ENCODE measurements around the gene APOM. TPM values are rescaled to one million over a fixed set of nuclear protein-coding genes. Genes with fewer than 3 reads are reported as not detected.

Gene APOM
- polyA plus RNA-seq, 3 donors: 4.2 to 8.3 (median 4.8) TPM

DNA sequence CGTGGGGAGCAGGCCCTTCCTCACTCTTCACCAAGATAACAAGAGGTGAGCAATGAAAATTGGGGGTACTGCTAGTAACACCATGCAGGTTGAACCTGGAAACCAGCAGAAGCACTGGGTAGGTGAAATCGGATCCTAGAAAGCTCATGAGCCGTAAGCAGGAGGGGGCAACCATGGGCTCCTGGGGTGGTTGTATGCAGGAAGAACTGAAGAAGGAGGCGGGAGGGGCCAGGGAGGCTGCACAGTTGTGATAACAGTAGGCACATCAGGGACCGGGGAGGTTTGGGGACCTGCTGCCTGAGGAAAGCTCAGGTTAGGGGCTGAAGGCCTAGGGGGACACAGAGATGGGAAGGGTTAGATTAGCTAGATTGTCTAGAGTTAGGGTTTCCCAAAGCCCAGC, 30.8 kb downstream of the APOM start:
- no peak for DNase-seq
- H3K4me3 ChIP-seq (replicated peaks in 1 of 3; ENCODE audit: low read depth in 2 of 3, low read length in 3 of 3): no peak overlapping the region
- no peak overlapping the region for H2AFZ ChIP-seq (ENCODE audit: insufficient read depth, low read depth, low read length, poor library complexity, severe bottlenecking)
- no peaks in the 10 kb centered on the region for H3K9me3 ChIP-seq (replicated peaks in 1 of 2; ENCODE audit: control insufficient read depth in 1 of 2, insufficient read depth in 1 of 2, low read length in 2 of 2)
- H3K9me3 Mint-ChIP-seq: peaks cover 0 to 2% (median 0%) of the 10 kb centered on the region in 7 donors
- peaks cover 5 to 13% (median 8%) of the 10 kb centered on the region in 3 donors for H3K27me3 Mint-ChIP-seq (ENCODE audit: low read depth in 3 of 3)
- TF ChIP-seq, protein P1, sequence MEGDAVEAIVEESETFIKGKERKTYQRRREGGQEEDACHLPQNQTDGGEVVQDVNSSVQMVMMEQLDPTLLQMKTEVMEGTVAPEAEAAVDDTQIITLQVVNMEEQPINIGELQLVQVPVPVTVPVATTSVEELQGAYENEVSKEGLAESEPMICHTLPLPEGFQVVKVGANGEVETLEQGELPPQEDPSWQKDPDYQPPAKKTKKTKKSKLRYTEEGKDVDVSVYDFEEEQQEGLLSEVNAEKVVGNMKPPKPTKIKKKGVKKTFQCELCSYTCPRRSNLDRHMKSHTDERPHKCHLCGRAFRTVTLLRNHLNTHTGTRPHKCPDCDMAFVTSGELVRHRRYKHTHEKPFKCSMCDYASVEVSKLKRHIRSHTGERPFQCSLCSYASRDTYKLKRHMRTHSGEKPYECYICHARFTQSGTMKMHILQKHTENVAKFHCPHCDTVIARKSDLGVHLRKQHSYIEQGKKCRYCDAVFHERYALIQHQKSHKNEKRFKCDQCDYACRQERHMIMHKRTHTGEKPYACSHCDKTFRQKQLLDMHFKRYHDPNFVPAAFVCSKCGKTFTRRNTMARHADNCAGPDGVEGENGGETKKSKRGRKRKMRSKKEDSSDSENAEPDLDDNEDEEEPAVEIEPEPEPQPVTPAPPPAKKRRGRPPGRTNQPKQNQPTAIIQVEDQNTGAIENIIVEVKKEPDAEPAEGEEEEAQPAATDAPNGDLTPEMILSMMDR (IDR thresholded peaks at IDR 0.05): no peak
- peaks cover 22 to 23% of the 10 kb centered on the region in 2 donors for H3K4me1 ChIP-seq (ENCODE audit: control insufficient read depth in 1 of 2, insufficient read depth in 2 of 2, low read length in 2 of 2)
- H3K27me3 ChIP-seq (ENCODE audit: control insufficient read depth in 2 of 2, insufficient read depth in 2 of 2, low read length in 2 of 2): peaks cover 0 to 4% of the 10 kb centered on the region in 2 donors
- peaks cover 58 to 74% of the 10 kb centered on the region in 2 donors for H3K36me3 ChIP-seq (replicated peaks in 1 of 2; ENCODE audit: control insufficient read depth in 1 of 2, insufficient read depth in 2 of 2, low read length in 2 of 2)
- no peak overlapping the region for H3K4me3 Mint-ChIP-seq
- no peak overlapping the region for H3K27ac ChIP-seq (ENCODE audit: low read depth in 1 of 2, low read length in 2 of 2)
- peaks cover 13% of the 10 kb centered on the region for H4K20me1 ChIP-seq (ENCODE audit: insufficient read depth, low read length)
- WGBS (ENCODE audit: insufficient coverage): 94% methylated on average over 3 of the region's 5 CpGs
- H3K4me1 Mint-ChIP-seq: peaks cover 29% of the 10 kb centered on the region
- intact Hi-C loops (cut with micrococcal nuclease): no loop called here
- no peak overlapping the region for H3K4me2 ChIP-seq (replicated peaks; ENCODE audit: extremely low read depth, low read length, poor library complexity, severe bottlenecking)
- peak overlapping the region in 3 of 7 donors; percentile 11 to 54 (median 12) for H3K27ac Mint-ChIP-seq
- peaks cover 71 to 73% of the 10 kb centered on the region in 2 donors for H3K36me3 Mint-ChIP-seq
- H3K79me2 ChIP-seq (ENCODE audit: insufficient read depth, low read length): no peaks in the 10 kb centered on the region
- H3K9ac ChIP-seq (ENCODE audit: insufficient read depth, low read length, poor library complexity, severe bottlenecking): no peak overlapping the region

DNA sequence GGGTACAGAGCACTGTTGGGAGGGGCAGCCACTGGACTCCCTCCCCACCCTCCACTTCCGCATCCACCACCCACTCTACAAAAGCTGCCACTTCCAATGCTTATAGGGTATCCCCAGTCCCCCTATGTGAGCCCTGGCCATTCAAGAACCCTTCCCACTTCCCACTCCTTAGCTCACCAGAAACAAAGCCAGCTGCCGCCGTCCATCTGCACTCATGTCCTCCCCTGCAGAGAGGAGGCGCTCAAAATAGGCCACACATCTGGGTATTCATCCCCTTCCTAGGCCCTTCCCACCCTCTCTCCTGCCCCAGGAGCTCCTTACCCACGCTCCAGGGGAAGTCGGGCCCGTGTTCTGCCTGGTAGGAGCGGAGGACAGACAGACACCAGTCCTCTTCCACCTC, 31.6 kb downstream of the APOM start:
- intact Hi-C loops (cut with micrococcal nuclease): no loop called here
- H3K27me3 Mint-ChIP-seq (ENCODE audit: low read depth in 3 of 3): peaks cover 3 to 8% (median 5%) of the 10 kb centered on the region in 3 donors
- peaks cover 0 to 2% (median 0%) of the 10 kb centered on the region in 7 donors for H3K9me3 Mint-ChIP-seq
- H3K79me2 ChIP-seq (ENCODE audit: insufficient read depth, low read length): no peaks in the 10 kb centered on the region
- peaks cover 0 to 4% of the 10 kb centered on the region in 2 donors for H3K27me3 ChIP-seq (ENCODE audit: control insufficient read depth in 2 of 2, insufficient read depth in 2 of 2, low read length in 2 of 2)
- no peak overlapping the region for H3K9ac ChIP-seq (ENCODE audit: insufficient read depth, low read length, poor library complexity, severe bottlenecking)
- H3K4me3 ChIP-seq (replicated peaks in 1 of 3; ENCODE audit: low read depth in 2 of 3, low read length in 3 of 3): no peak overlapping the region
- WGBS (ENCODE audit: insufficient coverage): 77% methylated on average over 3 of the region's 8 CpGs
- no peak overlapping the region for H3K27ac Mint-ChIP-seq
- H3K4me3 Mint-ChIP-seq: no peak overlapping the region
- H2AFZ ChIP-seq (ENCODE audit: insufficient read depth, low read depth, low read length, poor library complexity, severe bottlenecking): no peak overlapping the region
- H3K4me1 Mint-ChIP-seq: peaks cover 23% of the 10 kb centered on the region
- peaks cover 13% of the 10 kb centered on the region for H4K20me1 ChIP-seq (ENCODE audit: insufficient read depth, low read length)
- H3K36me3 Mint-ChIP-seq: peaks cover 74 to 79% of the 10 kb centered on the region in 2 donors
- H3K36me3 ChIP-seq (replicated peaks in 1 of 2; ENCODE audit: control insufficient read depth in 1 of 2, insufficient read depth in 2 of 2, low read length in 2 of 2): peaks cover 64 to 82% of the 10 kb centered on the region in 2 donors
- no peak for DNase-seq
- peaks cover 18% of the 10 kb centered on the region in 2 donors for H3K4me1 ChIP-seq (ENCODE audit: control insufficient read depth in 1 of 2, insufficient read depth in 2 of 2, low read length in 2 of 2)
- no peak overlapping the region for H3K27ac ChIP-seq (ENCODE audit: low read depth in 1 of 2, low read length in 2 of 2)
- H3K9me3 ChIP-seq (replicated peaks in 1 of 2; ENCODE audit: control insufficient read depth in 1 of 2, insufficient read depth in 1 of 2, low read length in 2 of 2): no peaks in the 10 kb centered on the region
- TF ChIP-seq, protein P1 (IDR thresholded peaks at IDR 0.05): no peak
- H3K4me2 ChIP-seq (replicated peaks; ENCODE audit: extremely low read depth, low read length, poor library complexity, severe bottlenecking): no peak overlapping the region
